CD4-positive, alpha-beta T cell treated with Interleukin-10 for 1 hour (primary cell): ENCODE data around the gene NRXN2.
"Not testable (repeated sequence)": the region's sequence is repeated elsewhere in the genome, so short reads cannot be mapped to it uniquely, and the experiment has no call there.

Source experiments
- DNase-seq: peaks from one replicate; pipeline ENCODE4 v3.0.0-alpha.2; 2020

NRXN2 gene

GRCh38 chr11:64601605-64602465 is 121.2 kb downstream of the NRXN2 start:
- DNase-seq, result no peak

- DNase-seq, result no peak
Observed at GRCh38 chr11:64600281-64600992, 122.6 kb downstream of the NRXN2 start.

- no peak for DNase-seq
Observed at GRCh38 chr11:64599698-64600211, 123.2 kb downstream of the NRXN2 start.

GRCh38 chr11:64598797-64599697 is 124.0 kb downstream of the NRXN2 start:
- DNase-seq, result no peak

GRCh38 chr11:64598106-64598796 is 124.7 kb downstream of the NRXN2 start:
- no peak for DNase-seq

GRCh38 chr11:64597671-64598101 is 125.3 kb downstream of the NRXN2 start:
- DNase-seq, result no peak

GRCh38 chr11:64595922-64596321 is 127.1 kb downstream of the NRXN2 start:
- DNase-seq, result not testable (repeated sequence)

- DNase-seq, result no peak
Observed at GRCh38 chr11:64594159-64594939, 128.6 kb downstream of the NRXN2 start.

GRCh38 chr11:64593156-64594105 is 129.6 kb downstream of the NRXN2 start:
- DNase-seq, result no peak

- no peak for DNase-seq
Observed at GRCh38 chr11:64592656-64593055, 130.3 kb downstream of the NRXN2 start.

GRCh38 chr11:64592234-64592615 is 130.8 kb downstream of the NRXN2 start:
- no peak for DNase-seq

GRCh38 chr11:64591257-64592233 is 131.5 kb downstream of the NRXN2 start:
- DNase-seq, result no peak

GRCh38 chr11:64590763-64591221 is 132.2 kb downstream of the NRXN2 start, which contains the start of gene SLC22A12:
Gene SLC22A12, plus strand, starts transcription at chr11:64591220. Its CDS starts 337 bp downstream, at chr11:64591557.
- no peak for DNase-seq

GRCh38 chr11:64588701-64589100 is 134.3 kb downstream of the NRXN2 start:
- DNase-seq, result no peak

GRCh38 chr11:64586366-64586765 is 136.6 kb downstream of the NRXN2 start:
- DNase-seq, result no peak

GRCh38 chr11:64585150-64585549 is 137.8 kb downstream of the NRXN2 start:
- DNase-seq, result no peak

GRCh38 chr11:64583296-64584262 is 139.4 kb downstream of the NRXN2 start:
- DNase-seq, result no peak
